WERI-Rb-1 (cell line): ENCODE results near the gene DDX41.

ENCODE experiments used
- DNase-seq: peaks from one replicate; pipeline ENCODE4 v3.0.0-alpha.2; 2020
- H3K27ac ChIP-seq: fragments of 250-450 bp; sonication (Bioruptor Pico); 2 replicates; pipeline ENCODE4 v1.5.1; 2020; ENCODE audit warnings: mild to moderate bottlenecking, moderate library complexity
- H3K27me3 ChIP-seq: fragments of 250-450 bp; sonication (Bioruptor Pico); 2 replicates; pipeline ENCODE4 v1.5.1; 2021; ENCODE audit warnings: mild to moderate bottlenecking, low read depth, moderate library complexity; ENCODE audit not compliant: insufficient read depth, severe bottlenecking
- H3K36me3 ChIP-seq: fragments of 250-450 bp; sonication (Bioruptor Pico); 2 replicates; pipeline ENCODE4 v1.5.1; 2020; ENCODE audit warnings: mild to moderate bottlenecking, moderate library complexity
- H3K4me3 ChIP-seq: 2 replicates; pipeline ENCODE4 v1.5.1; 2011; ENCODE audit warnings: low read depth, mild to moderate bottlenecking, control low read depth, low read length
- H3K9me3 ChIP-seq: fragments of 250-450 bp; sonication (Bioruptor Pico); 2 replicates; pipeline ENCODE4 v1.5.1; 2021; ENCODE audit warnings: mild to moderate bottlenecking, moderate library complexity; ENCODE audit not compliant: severe bottlenecking
- TF ChIP-seq, protein P1 (sequence below): IDR thresholded peaks from 2 replicates; pipeline ENCODE4 v1.5.1; 2011; ENCODE audit warnings: low read depth, mild to moderate bottlenecking, control low read depth, inconsistent platforms, low read length

Gene DDX41

DNA sequence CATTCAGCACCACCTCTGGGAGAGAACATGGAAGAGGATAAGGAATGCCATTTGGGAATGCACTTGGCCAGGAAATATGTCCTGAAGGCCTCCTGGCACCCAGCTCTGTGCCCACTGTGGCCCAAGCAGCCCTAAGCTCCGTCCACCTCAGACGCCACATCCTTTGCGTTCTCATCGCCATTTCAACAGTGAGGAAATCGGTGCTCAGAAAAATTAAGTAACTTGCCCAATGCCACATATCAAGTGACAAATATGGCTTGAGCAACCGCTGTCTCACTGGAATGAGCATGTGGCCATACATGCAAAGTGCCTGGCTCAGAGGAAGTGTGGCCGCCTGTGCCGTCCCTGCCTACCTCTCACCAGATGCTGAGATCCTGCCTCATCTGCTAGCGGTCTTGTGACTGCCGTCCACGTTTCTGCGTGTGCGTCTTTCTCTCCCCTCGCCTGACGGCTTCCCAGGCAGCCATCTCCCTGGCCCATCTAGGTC, 6.2 kb downstream of the DDX41 start:
- TF ChIP-seq, protein P1, sequence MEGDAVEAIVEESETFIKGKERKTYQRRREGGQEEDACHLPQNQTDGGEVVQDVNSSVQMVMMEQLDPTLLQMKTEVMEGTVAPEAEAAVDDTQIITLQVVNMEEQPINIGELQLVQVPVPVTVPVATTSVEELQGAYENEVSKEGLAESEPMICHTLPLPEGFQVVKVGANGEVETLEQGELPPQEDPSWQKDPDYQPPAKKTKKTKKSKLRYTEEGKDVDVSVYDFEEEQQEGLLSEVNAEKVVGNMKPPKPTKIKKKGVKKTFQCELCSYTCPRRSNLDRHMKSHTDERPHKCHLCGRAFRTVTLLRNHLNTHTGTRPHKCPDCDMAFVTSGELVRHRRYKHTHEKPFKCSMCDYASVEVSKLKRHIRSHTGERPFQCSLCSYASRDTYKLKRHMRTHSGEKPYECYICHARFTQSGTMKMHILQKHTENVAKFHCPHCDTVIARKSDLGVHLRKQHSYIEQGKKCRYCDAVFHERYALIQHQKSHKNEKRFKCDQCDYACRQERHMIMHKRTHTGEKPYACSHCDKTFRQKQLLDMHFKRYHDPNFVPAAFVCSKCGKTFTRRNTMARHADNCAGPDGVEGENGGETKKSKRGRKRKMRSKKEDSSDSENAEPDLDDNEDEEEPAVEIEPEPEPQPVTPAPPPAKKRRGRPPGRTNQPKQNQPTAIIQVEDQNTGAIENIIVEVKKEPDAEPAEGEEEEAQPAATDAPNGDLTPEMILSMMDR = no peak
- Histone ChIP-seq H3K36me3 (peaks cover 6% of the 10 kb centered on the region), H3K9me3 (no peaks in the 10 kb centered on the region), H3K27me3 (no peaks in the 10 kb centered on the region), H3K4me3 (no peak overlapping the region), H3K27ac (no peak overlapping the region)
- DNase-seq = no peak

DNA sequence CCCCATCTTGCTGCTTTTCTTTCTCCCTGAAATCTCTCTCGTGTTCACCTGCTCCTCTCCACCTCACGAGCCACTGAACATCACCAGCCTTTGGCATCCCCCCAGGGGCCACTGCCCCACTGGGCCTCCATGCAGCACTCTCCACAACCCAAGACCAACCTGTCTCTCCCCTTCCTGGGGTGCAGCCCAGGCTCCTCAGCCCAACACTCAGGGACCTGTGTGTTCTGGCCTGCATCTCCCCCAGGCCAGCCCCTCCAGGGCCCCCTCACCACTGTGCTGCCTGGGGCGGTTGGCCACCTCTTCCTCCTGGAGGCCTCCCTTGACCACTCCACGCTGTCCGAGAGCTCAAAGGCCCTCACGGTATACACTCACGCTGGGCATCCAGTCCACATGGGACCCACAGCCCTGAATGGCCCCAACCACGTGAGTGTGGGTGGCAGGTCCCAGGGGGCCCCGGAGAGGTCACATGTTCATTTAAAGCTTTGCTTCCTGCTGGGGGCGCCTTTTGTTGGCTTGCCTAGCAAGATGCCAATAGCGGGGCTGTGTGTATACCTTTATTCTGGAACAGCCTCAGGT, 6.7 kb downstream of the DDX41 start:
- Histone ChIP-seq H3K36me3 (peaks cover 2% of the 10 kb centered on the region; the same call in 1 of the 2 replicates), H3K27ac (peak overlapping the region; percentile 51; the same call in 1 of the 2 replicates), H3K27me3 (no peaks in the 10 kb centered on the region), H3K9me3 (no peaks in the 10 kb centered on the region), H3K4me3 (no peak overlapping the region)
- no peak for DNase-seq
- TF ChIP-seq, protein P1 = no peak

DNA sequence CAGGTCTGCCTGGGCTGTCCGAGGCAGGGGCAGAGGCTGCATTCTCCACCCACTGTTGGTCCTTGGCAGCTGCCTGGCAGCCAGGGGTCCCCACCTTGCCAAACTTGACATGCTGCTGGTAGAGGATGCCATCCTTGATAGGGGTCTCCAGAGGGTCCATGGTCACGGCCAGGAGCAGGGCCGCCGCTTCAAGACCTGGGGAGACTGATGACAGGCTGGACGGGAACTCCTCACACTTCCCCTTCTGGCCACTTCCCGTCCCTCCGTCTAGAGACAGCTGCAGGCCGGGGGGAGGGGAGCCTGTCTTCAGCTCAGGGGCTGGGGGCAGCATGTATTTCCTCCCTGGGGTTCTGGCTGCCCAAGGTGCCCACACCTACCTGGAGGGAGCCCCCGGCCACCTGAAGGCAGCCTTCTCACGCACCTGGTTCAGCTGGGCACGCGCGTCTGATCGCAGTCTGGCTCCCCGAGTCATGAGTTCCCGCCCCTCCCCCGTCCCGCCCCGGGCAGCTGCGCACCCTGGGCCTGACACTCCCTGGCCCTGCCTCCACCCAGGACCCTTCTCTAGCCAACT, 7.3 kb downstream of the DDX41 start, which contains the start of gene DOK3:
DOK3 (minus strand) TSS at position 446 of the 571 bp plus-strand sequence; CDS start at position 160, 286 bp downstream.
- peaks cover 2% of the 10 kb centered on the region; the same call in 1 of the 2 replicates for H3K36me3 ChIP-seq
- H3K9me3 ChIP-seq = no peaks in the 10 kb centered on the region
- TF ChIP-seq, protein P1 = no peak
- H3K27ac ChIP-seq = peak within 1 kb of the TSS; percentile 51; the same call in 1 of the 2 replicates
- DNase-seq = peak; percentile 41
- H3K4me3 ChIP-seq = peak within 1 kb of the TSS; percentile 12; the same call in 1 of the 2 replicates
- H3K27me3 ChIP-seq = no peaks in the 10 kb centered on the region

DNA sequence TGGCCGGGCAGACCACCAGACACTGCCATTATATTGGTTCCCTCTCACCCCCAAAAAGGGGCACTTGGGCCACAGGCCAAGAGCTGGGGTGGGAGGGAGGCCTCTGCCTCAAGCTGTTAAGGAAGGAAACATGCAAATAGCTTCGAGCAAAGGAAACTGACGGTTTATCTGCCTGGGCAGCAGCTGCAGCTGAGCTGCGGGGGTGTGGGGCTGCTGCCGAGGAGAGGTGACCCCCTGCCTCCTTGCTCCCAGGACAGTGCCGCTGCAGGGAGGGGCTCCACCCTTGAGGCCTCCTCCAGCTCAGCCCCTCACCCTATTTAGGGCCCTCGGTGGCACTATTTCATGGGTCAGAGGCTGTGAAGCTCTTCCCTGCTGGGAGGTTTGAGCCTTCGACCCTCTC, 7.9 kb downstream of the DDX41 start:
- TF ChIP-seq, protein P1 = no peak
- Histone ChIP-seq H3K4me3 (no peak overlapping the region), H3K27ac (no peak overlapping the region), H3K27me3 (no peaks in the 10 kb centered on the region), H3K9me3 (no peaks in the 10 kb centered on the region), H3K36me3 (peaks cover 2% of the 10 kb centered on the region; the same call in 1 of the 2 replicates)
- DNase-seq = no peak

DNA sequence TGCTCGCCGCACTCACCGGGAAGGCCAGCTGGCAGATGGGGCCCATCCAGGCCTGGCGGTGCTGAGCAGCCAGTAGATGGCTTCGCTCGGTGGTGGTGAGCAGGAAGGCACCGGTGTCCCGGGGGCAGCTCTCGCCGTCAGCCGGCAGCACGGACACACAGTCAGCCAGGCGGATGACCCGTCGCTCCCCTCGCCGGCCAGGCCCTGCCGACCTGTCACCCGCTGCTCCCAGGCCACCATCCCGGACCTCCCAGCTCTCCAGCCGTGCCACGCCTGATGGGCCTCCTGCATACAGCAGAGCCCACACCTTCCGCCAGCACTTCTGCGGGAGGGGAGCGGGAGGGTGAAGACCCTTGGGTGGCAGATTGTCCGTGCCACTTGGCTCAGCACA, 8.5 kb downstream of the DDX41 start:
- H3K36me3 ChIP-seq = peaks cover 2% of the 10 kb centered on the region; the same call in 1 of the 2 replicates
- H3K9me3 ChIP-seq = no peaks in the 10 kb centered on the region
- H3K27me3 ChIP-seq = no peaks in the 10 kb centered on the region
- H3K4me3 ChIP-seq = no peak overlapping the region
- no peak for DNase-seq
- TF ChIP-seq, protein P1 = no peak
- no peak overlapping the region for H3K27ac ChIP-seq
